H9 (cell line): ENCODE measurements around the gene OR56B1. TPM values are rescaled to one million over a fixed set of nuclear protein-coding genes. Genes with fewer than 3 reads are reported as not detected.

Experiments
- DNase-seq: peaks from one replicate; pipeline ENCODE4 v3.0.0-alpha.2; 2017
- H2AFZ ChIP-seq: one replicate; pipeline ENCODE4 v1.6.1; 2013; ENCODE audit warnings: mild to moderate bottlenecking, low read length, control low read depth, moderate library complexity
- H2AK5ac ChIP-seq: 2 replicates; pipeline ENCODE4 v1.6.1; 2013; ENCODE audit warnings: low read length, control low read depth, mixed read lengths; ENCODE audit not compliant: insufficient read length
- H2BK120ac ChIP-seq: one replicate; pipeline ENCODE4 v1.6.1; 2013; ENCODE audit warnings: low read depth, mild to moderate bottlenecking, low read length, control low read depth, inconsistent platforms; ENCODE audit not compliant: poor library complexity, severe bottlenecking
- H2BK12ac ChIP-seq: 2 replicates; pipeline ENCODE4 v1.6.1; 2013; ENCODE audit warnings: low read length, control low read depth, mixed read lengths, low read depth; ENCODE audit not compliant: insufficient read length
- H2BK15ac ChIP-seq: 2 replicates; pipeline ENCODE4 v1.6.1; 2013; ENCODE audit warnings: low read depth, low read length, control low read depth
- H2BK20ac ChIP-seq: one replicate; pipeline ENCODE4 v1.6.1; 2013; ENCODE audit warnings: low read depth, mild to moderate bottlenecking, low read length, control low read depth, inconsistent platforms; ENCODE audit not compliant: poor library complexity, severe bottlenecking
- H2BK5ac ChIP-seq: 2 replicates; pipeline ENCODE4 v1.6.1; 2013; ENCODE audit warnings: low read length, control low read depth, mixed read lengths; ENCODE audit not compliant: insufficient read length
- H3K14ac ChIP-seq: 2 replicates; pipeline ENCODE4 v1.6.1; 2013; ENCODE audit warnings: low read length, control low read depth; ENCODE audit not compliant: insufficient read depth
- H3K18ac ChIP-seq: 2 replicates; pipeline ENCODE4 v1.6.1; 2013; ENCODE audit warnings: low read depth, mild to moderate bottlenecking, mixed read lengths, low read length, control low read depth; ENCODE audit not compliant: insufficient read length
- H3K23ac ChIP-seq: 2 replicates; pipeline ENCODE4 v1.6.1; 2013; ENCODE audit warnings: low read length, control low read depth, mixed read lengths, low read depth; ENCODE audit not compliant: insufficient read length
- H3K23me2 ChIP-seq: 2 replicates; pipeline ENCODE4 v1.6.1; 2013; ENCODE audit warnings: low read depth, mild to moderate bottlenecking, mixed read lengths, low read length, control low read depth; ENCODE audit not compliant: insufficient read length, poor library complexity, severe bottlenecking
- H3K27ac ChIP-seq: 2 replicates; pipeline ENCODE4 v1.5.1; 2013; ENCODE audit warnings: low read length, control low read depth, mixed read lengths, low read depth; ENCODE audit not compliant: insufficient read length
- H3K27me3 ChIP-seq: 2 replicates; pipeline ENCODE4 v1.6.1; 2013; ENCODE audit warnings: low read length, control low read depth, inconsistent platforms; ENCODE audit not compliant: insufficient read depth
- H3K4ac ChIP-seq: 2 replicates; pipeline ENCODE4 v1.6.1; 2013; ENCODE audit warnings: low read depth, mild to moderate bottlenecking, control low read depth, inconsistent platforms, low read length, moderate library complexity
- H3K4me1 ChIP-seq: 2 replicates; pipeline ENCODE4 v1.6.1; 2013; ENCODE audit warnings: low read length, control low read depth, inconsistent platforms; ENCODE audit not compliant: insufficient read depth
- H3K4me2 ChIP-seq: 2 replicates; pipeline ENCODE4 v1.6.1; 2013; ENCODE audit warnings: low read length, control low read depth, mixed read lengths; ENCODE audit not compliant: insufficient read length, insufficient read depth
- H3K56ac ChIP-seq: 2 replicates; pipeline ENCODE4 v1.6.1; 2013; ENCODE audit warnings: low read depth, mild to moderate bottlenecking, mixed read lengths, low read length, control low read depth; ENCODE audit not compliant: insufficient read length
- H3K79me1 ChIP-seq: 2 replicates; pipeline ENCODE4 v1.6.1; 2013; ENCODE audit warnings: low read depth, mild to moderate bottlenecking, moderate library complexity, low read length, control low read depth, inconsistent platforms; ENCODE audit not compliant: insufficient read depth, poor library complexity, severe bottlenecking
- H3K79me2 ChIP-seq: 2 replicates; pipeline ENCODE4 v1.6.1; 2013; ENCODE audit warnings: low read length, control low read depth, inconsistent platforms; ENCODE audit not compliant: insufficient read depth
- H3K9ac ChIP-seq: 2 replicates; pipeline ENCODE4 v1.6.1; 2013; ENCODE audit warnings: low read length, control low read depth, mixed read lengths; ENCODE audit not compliant: insufficient read length; ENCODE audit errors: extremely low read depth
- H3K9me3 ChIP-seq: one replicate; pipeline ENCODE4 v1.6.1; 2013; ENCODE audit warnings: low read depth, low read length, inconsistent platforms; ENCODE audit not compliant: control insufficient read depth
- H3T11ph ChIP-seq: one replicate; pipeline ENCODE4 v1.6.1; 2013; ENCODE audit warnings: mild to moderate bottlenecking, low read length, control low read depth, inconsistent platforms
- H4K20me1 ChIP-seq: one replicate; pipeline ENCODE4 v1.6.1; 2013; ENCODE audit not compliant: control insufficient read depth, insufficient read length, insufficient read depth
- H4K5ac ChIP-seq: 2 replicates; pipeline ENCODE4 v1.6.1; 2013; ENCODE audit warnings: low read depth, mild to moderate bottlenecking, mixed read lengths, low read length, control low read depth; ENCODE audit not compliant: insufficient read length
- H4K8ac ChIP-seq: replicated peaks from 2 replicates; pipeline ENCODE4 v1.6.1; 2013; ENCODE audit warnings: low read length, control low read depth, mixed read lengths, low read depth; ENCODE audit not compliant: insufficient read length
- H4K91ac ChIP-seq: 2 replicates; pipeline ENCODE4 v1.6.1; 2013; ENCODE audit warnings: low read depth, mild to moderate bottlenecking, moderate library complexity, mixed read lengths, low read length, control low read depth; ENCODE audit not compliant: insufficient read length
- H3K27ac Mint-ChIP-seq, 3 experiments: 2 replicates in 2 of 3; 3 replicates in 1 of 3; pipeline ENCODE4 v1.8.0; 2020 to 2021; ENCODE audit warnings: mixed read lengths in 3 of 3, mild to moderate bottlenecking in 1 of 3, moderate library complexity in 1 of 3
- H3K27me3 Mint-ChIP-seq: 2 replicates; pipeline ENCODE4 v1.8.0; 2021; ENCODE audit warnings: low read depth, mild to moderate bottlenecking, moderate library complexity, mixed read lengths
- H3K36me3 Mint-ChIP-seq, 3 experiments: 2 replicates in 2 of 3; 3 replicates in 1 of 3; pipeline ENCODE4 v1.8.0; 2020 to 2021; ENCODE audit warnings: low read depth in 3 of 3, mixed read lengths in 3 of 3; ENCODE audit not compliant: insufficient read depth in 1 of 3
- H3K4me1 Mint-ChIP-seq, 2 experiments: 2 replicates each; pipeline ENCODE4 v1.8.0; 2020; ENCODE audit warnings: mixed read lengths in 2 of 2
- H3K4me3 Mint-ChIP-seq, 2 experiments: 2 replicates in 1 of 2; 3 replicates in 1 of 2; pipeline ENCODE4 v1.8.0; 2020 to 2021; ENCODE audit warnings: mild to moderate bottlenecking in 2 of 2, mixed read lengths in 2 of 2, moderate library complexity in 1 of 2
- H3K9me3 Mint-ChIP-seq, 2 experiments: 2 replicates in 1 of 2; 3 replicates in 1 of 2; pipeline ENCODE4 v1.8.0; 2020; ENCODE audit warnings: mild to moderate bottlenecking in 2 of 2, mixed read lengths in 2 of 2, moderate library complexity in 1 of 2
- WGBS: extraction: QIAGEN DNeasy Blood & Tissue Kit; methylation state at CpG from one replicate; pipeline ENCODE4 v1.1.7; 2013; ENCODE audit warnings: missing lambda C conversion rate, low lambda C conversion rate, mixed read lengths; ENCODE audit not compliant: insufficient read length; ENCODE audit errors: extremely low coverage; 5-methylcytosine and 5-hydroxymethylcytosine counted together
- total RNA-seq: library from RNA; stranded (reverse); gene quantifications from 2 replicates; pipeline ENCODE4 v1.2.1, GENCODE V29; 2021
- TF ChIP-seq, protein P1 (sequence below): fragments of 200-600 bp; sonication (generic); conservative IDR thresholded peaks from 3 replicates; pipeline ENCODE4 v1.8.0; 2021; ENCODE audit warnings: antibody characterized with exemption, mild to moderate bottlenecking

OR56B1 gene
- total RNA-seq, 1 experiment from 2014 or later, result not detected

DNA sequence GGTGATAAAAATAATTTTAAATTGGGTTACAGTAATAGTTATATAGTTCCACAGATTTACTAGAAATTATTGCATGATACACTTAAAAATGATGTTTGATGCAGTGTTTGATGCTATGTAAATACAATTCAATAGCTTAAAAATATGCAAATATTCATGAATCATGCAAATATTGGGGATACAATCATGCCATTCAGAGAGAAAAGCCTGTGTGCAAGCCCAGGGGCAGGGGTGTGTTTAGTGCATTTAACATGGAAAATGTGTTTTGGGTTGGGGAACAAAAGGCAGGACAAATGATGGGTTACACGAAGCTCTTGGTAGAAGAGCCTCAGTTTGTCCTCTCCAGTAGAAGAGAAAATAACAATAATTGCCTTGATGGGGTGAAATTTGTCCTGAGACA is 40.7 kb upstream of the OR56B1 start:
- H3K27me3 ChIP-seq, result no peaks in the 10 kb centered on the region
- no peak overlapping the region for H4K5ac ChIP-seq
- no peak overlapping the region for H3K23ac ChIP-seq
- H3K4me1 Mint-ChIP-seq, result peaks cover 16 to 29% of the 10 kb centered on the region in 2 experiments
- H2BK5ac ChIP-seq, result no peak overlapping the region
- no peak overlapping the region for H2BK20ac ChIP-seq
- no peak overlapping the region for H3K4ac ChIP-seq
- no peak overlapping the region for H2AK5ac ChIP-seq
- H3K27ac Mint-ChIP-seq, result peak overlapping the region in 1 of 3 experiments; percentile 46; a peak in 1 of 7 replicates
- H3K4me1 ChIP-seq, result no peaks in the 10 kb centered on the region; the same call in 1 of the 2 replicates
- H3K56ac ChIP-seq, result no peak overlapping the region
- H3K23me2 ChIP-seq, result peaks cover 5% of the 10 kb centered on the region
- H4K91ac ChIP-seq, result no peak overlapping the region
- H3K79me1 ChIP-seq, result no peaks in the 10 kb centered on the region
- H2BK12ac ChIP-seq, result no peak overlapping the region
- DNase-seq, result no peak
- no peak overlapping the region for H3K27ac ChIP-seq
- H3T11ph ChIP-seq, result no peak overlapping the region
- H3K4me3 Mint-ChIP-seq, result no peak overlapping the region
- H3K36me3 Mint-ChIP-seq, result peaks cover 4 to 67% (median 51%) of the 10 kb centered on the region in 3 experiments; a peak in 5 of 7 replicates
- no peak overlapping the region for H3K4me2 ChIP-seq
- H3K14ac ChIP-seq, result no peak overlapping the region
- H3K9me3 ChIP-seq, result no peaks in the 10 kb centered on the region
- no peak overlapping the region for H4K8ac ChIP-seq
- TF ChIP-seq, protein P1, sequence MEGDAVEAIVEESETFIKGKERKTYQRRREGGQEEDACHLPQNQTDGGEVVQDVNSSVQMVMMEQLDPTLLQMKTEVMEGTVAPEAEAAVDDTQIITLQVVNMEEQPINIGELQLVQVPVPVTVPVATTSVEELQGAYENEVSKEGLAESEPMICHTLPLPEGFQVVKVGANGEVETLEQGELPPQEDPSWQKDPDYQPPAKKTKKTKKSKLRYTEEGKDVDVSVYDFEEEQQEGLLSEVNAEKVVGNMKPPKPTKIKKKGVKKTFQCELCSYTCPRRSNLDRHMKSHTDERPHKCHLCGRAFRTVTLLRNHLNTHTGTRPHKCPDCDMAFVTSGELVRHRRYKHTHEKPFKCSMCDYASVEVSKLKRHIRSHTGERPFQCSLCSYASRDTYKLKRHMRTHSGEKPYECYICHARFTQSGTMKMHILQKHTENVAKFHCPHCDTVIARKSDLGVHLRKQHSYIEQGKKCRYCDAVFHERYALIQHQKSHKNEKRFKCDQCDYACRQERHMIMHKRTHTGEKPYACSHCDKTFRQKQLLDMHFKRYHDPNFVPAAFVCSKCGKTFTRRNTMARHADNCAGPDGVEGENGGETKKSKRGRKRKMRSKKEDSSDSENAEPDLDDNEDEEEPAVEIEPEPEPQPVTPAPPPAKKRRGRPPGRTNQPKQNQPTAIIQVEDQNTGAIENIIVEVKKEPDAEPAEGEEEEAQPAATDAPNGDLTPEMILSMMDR, result no peak
- H3K18ac ChIP-seq, result no peak overlapping the region
- H2AFZ ChIP-seq, result no peak overlapping the region
- H4K20me1 ChIP-seq, result no peaks in the 10 kb centered on the region
- H2BK120ac ChIP-seq, result no peak overlapping the region
- peaks cover 3% of the 10 kb centered on the region; the same call in 1 of the 2 replicates for H3K79me2 ChIP-seq
- H3K27me3 Mint-ChIP-seq, result no peaks in the 10 kb centered on the region
- WGBS, result no CpG with 5 or more reads among the region's 1 CpG
- H2BK15ac ChIP-seq, result no peak overlapping the region
- H3K9me3 Mint-ChIP-seq, result no peaks in the 10 kb centered on the region
- H3K9ac ChIP-seq, result no peak overlapping the region
